ENCODE measurements around the gene SH3PXD2A.

DNA sequence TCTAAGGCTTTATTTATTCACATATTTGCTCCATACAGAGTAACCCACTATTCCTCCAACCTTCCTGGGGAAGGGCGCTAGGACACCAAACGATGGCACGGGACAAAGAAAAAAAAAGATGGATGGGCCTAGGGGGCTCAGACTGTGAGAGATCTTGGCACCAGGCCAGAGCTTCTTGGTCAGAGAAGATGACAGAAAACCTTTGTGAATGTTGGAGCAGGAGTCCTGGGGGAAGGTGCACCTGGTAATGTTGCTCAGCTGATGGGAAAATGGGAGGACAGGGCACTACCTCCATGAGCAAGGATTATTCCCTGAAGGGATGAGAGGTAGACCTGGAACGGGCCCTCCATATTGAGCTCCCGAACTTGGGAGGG, 1.4 kb upstream of the SH3PXD2A start:
- TF ChIP-seq CTCF (IDR thresholded peaks at IDR 0.05) (no peak), POLR2A (IDR thresholded peaks at IDR 0.05) (no peak)
